Measurements from ENCODE around the gene CREB3L2.
"Not testable (repeated sequence)": the region's sequence is repeated elsewhere in the genome, so short reads cannot be mapped to it uniquely, and the experiment has no call there.

The CREB3L2 gene

GRCh38 chr7:137989094-137989493, 12.8 kb downstream of the CREB3L2 start:
- DNase-seq (ENCODE audit: extremely low read depth in 1 of 2, low read depth in 1 of 2): no peak

GRCh38 chr7:137987968-137988367, 13.9 kb downstream of the CREB3L2 start:
- no peak for DNase-seq (ENCODE audit: extremely low read depth in 1 of 2, low read depth in 1 of 2)

GRCh38 chr7:137987563-137987962, 14.3 kb downstream of the CREB3L2 start:
- no peak for DNase-seq (ENCODE audit: extremely low read depth in 1 of 2, low read depth in 1 of 2)

- no peak for DNase-seq (ENCODE audit: extremely low read depth in 1 of 2, low read depth in 1 of 2)
Measured at GRCh38 chr7:137987018-137987349, 14.9 kb downstream of the CREB3L2 start.

GRCh38 chr7:137986252-137987017, 15.5 kb downstream of the CREB3L2 start:
- DNase-seq (ENCODE audit: extremely low read depth in 1 of 2, low read depth in 1 of 2): no peak

- DNase-seq (ENCODE audit: extremely low read depth in 1 of 2, low read depth in 1 of 2): no peak
Measured at GRCh38 chr7:137985897-137986251, 16.0 kb downstream of the CREB3L2 start.

GRCh38 chr7:137985253-137985896, 16.5 kb downstream of the CREB3L2 start:
- no peak for DNase-seq (ENCODE audit: extremely low read depth in 1 of 2, low read depth in 1 of 2)

GRCh38 chr7:137984181-137985041, 17.5 kb downstream of the CREB3L2 start:
- DNase-seq (ENCODE audit: extremely low read depth in 1 of 2, low read depth in 1 of 2): no peak

GRCh38 chr7:137983323-137984008, 18.4 kb downstream of the CREB3L2 start:
- DNase-seq (ENCODE audit: extremely low read depth in 1 of 2, low read depth in 1 of 2): no peak

GRCh38 chr7:137982394-137982793, 19.5 kb downstream of the CREB3L2 start:
- not testable (repeated sequence) for DNase-seq (ENCODE audit: extremely low read depth in 1 of 2, low read depth in 1 of 2)

GRCh38 chr7:137981668-137982067, 20.2 kb downstream of the CREB3L2 start:
- DNase-seq (ENCODE audit: extremely low read depth in 1 of 2, low read depth in 1 of 2): no peak

GRCh38 chr7:137981175-137981574, 20.7 kb downstream of the CREB3L2 start:
- DNase-seq (ENCODE audit: extremely low read depth in 1 of 2, low read depth in 1 of 2): no peak

- DNase-seq (ENCODE audit: extremely low read depth in 1 of 2, low read depth in 1 of 2): no peak
Measured at GRCh38 chr7:137980308-137980707, 21.6 kb downstream of the CREB3L2 start.

- DNase-seq (ENCODE audit: extremely low read depth in 1 of 2, low read depth in 1 of 2): no peak
Measured at GRCh38 chr7:137978464-137979237, 23.2 kb downstream of the CREB3L2 start.

- no peak for DNase-seq (ENCODE audit: extremely low read depth in 1 of 2, low read depth in 1 of 2)
Measured at GRCh38 chr7:137977173-137977572, 24.7 kb downstream of the CREB3L2 start.

GRCh38 chr7:137976696-137977095, 25.2 kb downstream of the CREB3L2 start:
- DNase-seq (ENCODE audit: extremely low read depth in 1 of 2, low read depth in 1 of 2): no peak

- DNase-seq (ENCODE audit: extremely low read depth in 1 of 2, low read depth in 1 of 2): no peak
Measured at GRCh38 chr7:137976232-137976631, 25.7 kb downstream of the CREB3L2 start.

- DNase-seq (ENCODE audit: extremely low read depth in 1 of 2, low read depth in 1 of 2): no peak
Measured at GRCh38 chr7:137975768-137976167, 26.1 kb downstream of the CREB3L2 start.

- no peak for DNase-seq (ENCODE audit: extremely low read depth in 1 of 2, low read depth in 1 of 2)
Measured at GRCh38 chr7:137975221-137975620, 26.7 kb downstream of the CREB3L2 start.

- no peak for DNase-seq (ENCODE audit: extremely low read depth in 1 of 2, low read depth in 1 of 2)
Measured at GRCh38 chr7:137974766-137975165, 27.1 kb downstream of the CREB3L2 start.
